Nephron (organoid): Measurements from ENCODE around the gene SERTM1.

Experiments used
- H3K27ac Mint-ChIP-seq, 3 experiments: 2 replicates each; pipeline ENCODE4 v1.8.0; 2020; ENCODE audit warnings: mixed read lengths in 3 of 3, mild to moderate bottlenecking in 2 of 3, moderate library complexity in 1 of 3
- H3K27me3 Mint-ChIP-seq: 2 replicates; pipeline ENCODE4 v1.8.0; 2021; ENCODE audit warnings: low read depth, mild to moderate bottlenecking, moderate library complexity, mixed read lengths
- H3K36me3 Mint-ChIP-seq: 2 replicates; pipeline ENCODE4 v1.8.0; 2020; ENCODE audit warnings: low read depth, mixed read lengths
- H3K4me1 Mint-ChIP-seq: 2 replicates; pipeline ENCODE4 v1.8.0; 2020; ENCODE audit warnings: mixed read lengths
- H3K4me3 Mint-ChIP-seq, 3 experiments: 2 replicates each; pipeline ENCODE4 v1.8.0; 2020; ENCODE audit warnings: mild to moderate bottlenecking in 3 of 3, mixed read lengths in 3 of 3, moderate library complexity in 2 of 3
- H3K9me3 Mint-ChIP-seq: 2 replicates; pipeline ENCODE4 v1.8.0; 2020; ENCODE audit warnings: mixed read lengths
- CTCF ChIP-seq, 3 experiments: fragments of 200-600 bp; sonication (generic); IDR thresholded peaks; one replicate each; pipeline ENCODE4 v1.5.0; 2021; ENCODE audit warnings: antibody characterized with exemption in 3 of 3; ENCODE audit not compliant: unreplicated experiment in 3 of 3

SERTM1 gene

GRCh38 chr13:36713887-36714286 is 40.1 kb downstream of the SERTM1 start:
- Mint-ChIP-seq H3K36me3 (no peaks in the 10 kb centered on the region), H3K27ac (peak overlapping the region; percentile 8 to 45 (median 43)), H3K9me3 (no peaks in the 10 kb centered on the region), H3K27me3 (no peaks in the 10 kb centered on the region), H3K4me1 (peaks cover 57% of the 10 kb centered on the region), H3K4me3 (no peak overlapping the region)
- no peak for TF ChIP-seq CTCF (IDR thresholded peaks at IDR 0.05; ENCODE audit: unreplicated experiment in 3 of 3)

GRCh38 chr13:36715841-36716240 is 42.0 kb downstream of the SERTM1 start:
- Mint-ChIP-seq H3K4me3 (no peak overlapping the region), H3K4me1 (peaks cover 42% of the 10 kb centered on the region), H3K27me3 (no peaks in the 10 kb centered on the region), H3K36me3 (no peaks in the 10 kb centered on the region), H3K27ac (no peak overlapping the region), H3K9me3 (no peaks in the 10 kb centered on the region)
- no peak for TF ChIP-seq CTCF (IDR thresholded peaks at IDR 0.05; ENCODE audit: unreplicated experiment in 3 of 3)

GRCh38 chr13:36717017-36717416 is 43.2 kb downstream of the SERTM1 start:
- Mint-ChIP-seq H3K4me1 (peaks cover 36% of the 10 kb centered on the region), H3K27me3 (no peaks in the 10 kb centered on the region), H3K27ac (peak overlapping the region in 1 of 3 experiments; percentile 40), H3K9me3 (no peaks in the 10 kb centered on the region), H3K4me3 (no peak overlapping the region), H3K36me3 (no peaks in the 10 kb centered on the region)
- no peak for TF ChIP-seq CTCF (IDR thresholded peaks at IDR 0.05; ENCODE audit: unreplicated experiment in 3 of 3)

- Mint-ChIP-seq H3K4me3 (no peak overlapping the region), H3K9me3 (no peaks in the 10 kb centered on the region), H3K27ac (peak overlapping the region in 1 of 3 experiments; percentile 40), H3K27me3 (peaks cover 5% of the 10 kb centered on the region), H3K4me1 (peaks cover 25% of the 10 kb centered on the region), H3K36me3 (no peaks in the 10 kb centered on the region)
- no peak for TF ChIP-seq CTCF (IDR thresholded peaks at IDR 0.05; ENCODE audit: unreplicated experiment in 3 of 3)
These were observed 44.2 kb downstream of the SERTM1 start for GRCh38 chr13:36717966-36718545.

- Mint-ChIP-seq H3K27ac (no peak overlapping the region), H3K27me3 (peaks cover 5% of the 10 kb centered on the region), H3K9me3 (no peaks in the 10 kb centered on the region), H3K4me1 (peaks cover 23% of the 10 kb centered on the region), H3K4me3 (no peak overlapping the region), H3K36me3 (no peaks in the 10 kb centered on the region)
- TF ChIP-seq CTCF (IDR thresholded peaks at IDR 0.05; ENCODE audit: unreplicated experiment in 3 of 3) = no peak
These were observed 44.9 kb downstream of the SERTM1 start for GRCh38 chr13:36718686-36719085.

GRCh38 chr13:36724141-36724540 is 50.3 kb downstream of the SERTM1 start:
- no peak overlapping the region for H3K4me3 Mint-ChIP-seq
- no peak for TF ChIP-seq CTCF (IDR thresholded peaks at IDR 0.05; ENCODE audit: unreplicated experiment in 3 of 3)
- H3K27ac Mint-ChIP-seq = no peak overlapping the region
- H3K9me3 Mint-ChIP-seq = no peaks in the 10 kb centered on the region
- no peaks in the 10 kb centered on the region for H3K4me1 Mint-ChIP-seq
- H3K36me3 Mint-ChIP-seq = no peaks in the 10 kb centered on the region
- H3K27me3 Mint-ChIP-seq = peaks cover 5% of the 10 kb centered on the region
